22Rv1 (cell line): ENCODE measurements around the gene TDP2.

Experiments used
- CTCF ChIP-seq: fragments of 450-650 bp; IDR thresholded peaks from 2 replicates; pipeline ENCODE4 v1.5.1; 2017; ENCODE audit warnings: mild to moderate bottlenecking
- ZFX ChIP-seq: fragments of 450-650 bp; IDR thresholded peaks from 2 replicates; pipeline ENCODE4 v1.6.1; 2017; ENCODE audit warnings: antibody characterized with exemption, borderline replicate concordance

- no peak for TF ChIP-seq CTCF
- TF ChIP-seq ZFX: no peak
These were observed 35.7 kb downstream of the TDP2 start for GRCh38 chr6:24630856-24631505.
